HepG2 (cell line): Measurements from ENCODE around the gene HAGH. TPM values are rescaled to one million over a fixed set of nuclear protein-coding genes. Genes with fewer than 3 reads are reported as not detected.

Experiments used
- ATM ChIP-seq: fragments of 450-650 bp; IDR thresholded peaks from 2 replicates; pipeline ENCODE4 v1.7.1; 2017; ENCODE audit warnings: mild to moderate bottlenecking, borderline replicate concordance
- DR1 ChIP-seq: sonication (generic); formaldehyde crosslinking; IDR thresholded peaks from 2 replicates; pipeline ENCODE4 v1.8.0; 2021; ENCODE audit warnings: mild to moderate bottlenecking, missing genetic modification reagents, inconsistent platforms
- POLR2G ChIP-seq: fragments of 200-400 bp; formaldehyde crosslinking; IDR thresholded peaks from 2 replicates; pipeline ENCODE4 v1.6.1; 2018; ENCODE audit warnings: mild to moderate bottlenecking, low read depth, low read length, moderate library complexity
- PRDM10 ChIP-seq: sonication (generic); formaldehyde crosslinking; IDR thresholded peaks from 2 replicates; pipeline ENCODE4 v1.4.0; 2020; ENCODE audit warnings: low read depth, missing genetic modification reagents
- ZMYM3 ChIP-seq: sonication (generic); formaldehyde crosslinking; IDR thresholded peaks from 2 replicates; pipeline ENCODE4 v1.5.1; 2020; ENCODE audit warnings: mild to moderate bottlenecking, missing genetic modification reagents
- ZNF318 ChIP-seq: sonication (generic); formaldehyde crosslinking; IDR thresholded peaks from 2 replicates; pipeline ENCODE4 v1.4.0; 2020; ENCODE audit warnings: mild to moderate bottlenecking, missing genetic modification reagents
- ZNF431 ChIP-seq: sonication (generic); formaldehyde crosslinking; IDR thresholded peaks from 2 replicates; pipeline ENCODE4 v1.9.0; 2022; ENCODE audit warnings: missing genetic modification reagents, low read depth, mild to moderate bottlenecking, borderline replicate concordance
- ZNF710 ChIP-seq: sonication (generic); formaldehyde crosslinking; IDR thresholded peaks from 2 replicates; pipeline ENCODE4 v1.5.0; 2020; ENCODE audit warnings: mild to moderate bottlenecking, missing genetic modification reagents, borderline replicate concordance
- polyA plus RNA-seq, 8 experiments: library from polyadenylated mRNA; depleted of rRNA in 3 of 8; stranded (reverse) in 7 of 8; unstranded in 1 of 8; fragments of >200 nt; fragmentation: Illumina TruSeq in 4 of 8; extraction: Trizol in 4 of 8; gene quantifications; 2 replicates each; pipeline versions ENCODE4 v1.2.1 to v1.2.3, GENCODE V29; 2011 to 2016; ENCODE audit warnings: low read depth in 4 of 8, missing spikeins in 1 of 8, mixed read lengths in 1 of 8; ENCODE audit not compliant: insufficient read depth in 1 of 8
- total RNA-seq, 5 experiments: library from RNA; depleted of rRNA; stranded (reverse); fragments of >200 nt; fragmentation: Illumina TruSeq; extraction: Trizol; gene quantifications; 2 replicates each; pipeline ENCODE4 v1.2.3, GENCODE V29; 2016; ENCODE audit warnings: low read depth in 1 of 5
- TF ChIP-seq, protein P1 (sequence below): sonication (generic); formaldehyde crosslinking; IDR thresholded peaks from 2 replicates; pipeline ENCODE4 v1.4.0; 2020; ENCODE audit warnings: missing genetic modification reagents, borderline replicate concordance

The HAGH gene
- total and polyA plus RNA-seq, 2 of the 13 experiments (the other 11 are each of a cell fraction or from before 2014, with no cell fraction given): 70.4 to 95.4 TPM

- no peak for TF ChIP-seq ZNF318 (CRISPR knock-in tag)
- no peak for TF ChIP-seq PRDM10 (CRISPR knock-in tag)
- TF ChIP-seq POLR2G: 0 out of 2 replicates have a peak, but pooled peaks have one; percentile 41
- TF ChIP-seq ZNF710 (CRISPR knock-in tag): no peak
- TF ChIP-seq ZNF431 (CRISPR knock-in tag): no peak
- TF ChIP-seq DR1 (CRISPR knock-in tag): no peak
- TF ChIP-seq ATM: no peak
- no peak for TF ChIP-seq ZMYM3 (CRISPR knock-in tag)
- TF ChIP-seq, protein P1, sequence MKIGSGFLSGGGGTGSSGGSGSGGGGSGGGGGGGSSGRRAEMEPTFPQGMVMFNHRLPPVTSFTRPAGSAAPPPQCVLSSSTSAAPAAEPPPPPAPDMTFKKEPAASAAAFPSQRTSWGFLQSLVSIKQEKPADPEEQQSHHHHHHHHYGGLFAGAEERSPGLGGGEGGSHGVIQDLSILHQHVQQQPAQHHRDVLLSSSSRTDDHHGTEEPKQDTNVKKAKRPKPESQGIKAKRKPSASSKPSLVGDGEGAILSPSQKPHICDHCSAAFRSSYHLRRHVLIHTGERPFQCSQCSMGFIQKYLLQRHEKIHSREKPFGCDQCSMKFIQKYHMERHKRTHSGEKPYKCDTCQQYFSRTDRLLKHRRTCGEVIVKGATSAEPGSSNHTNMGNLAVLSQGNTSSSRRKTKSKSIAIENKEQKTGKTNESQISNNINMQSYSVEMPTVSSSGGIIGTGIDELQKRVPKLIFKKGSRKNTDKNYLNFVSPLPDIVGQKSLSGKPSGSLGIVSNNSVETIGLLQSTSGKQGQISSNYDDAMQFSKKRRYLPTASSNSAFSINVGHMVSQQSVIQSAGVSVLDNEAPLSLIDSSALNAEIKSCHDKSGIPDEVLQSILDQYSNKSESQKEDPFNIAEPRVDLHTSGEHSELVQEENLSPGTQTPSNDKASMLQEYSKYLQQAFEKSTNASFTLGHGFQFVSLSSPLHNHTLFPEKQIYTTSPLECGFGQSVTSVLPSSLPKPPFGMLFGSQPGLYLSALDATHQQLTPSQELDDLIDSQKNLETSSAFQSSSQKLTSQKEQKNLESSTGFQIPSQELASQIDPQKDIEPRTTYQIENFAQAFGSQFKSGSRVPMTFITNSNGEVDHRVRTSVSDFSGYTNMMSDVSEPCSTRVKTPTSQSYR (CRISPR knock-in tag): no peak
Observed at GRCh38 chr16:1779741-1780676, 46.6 kb downstream of the HAGH start (continued).
